Mesothelial cell of epicardium (in vitro differentiated cells): ENCODE measurements around the gene REX1BD. TPM values are rescaled to one million over a fixed set of nuclear protein-coding genes. Genes with fewer than 3 reads are reported as not detected.

Experiments
- DNase-seq, 2 experiments: peaks; one replicate each; pipeline ENCODE4 v3.0.0; 2021; ENCODE audit warnings: low spot score in 2 of 2; ENCODE audit not compliant: unreplicated experiment in 2 of 2
- H3K27ac Mint-ChIP-seq: 2 replicates; pipeline ENCODE4 v1.8.0; 2021; ENCODE audit warnings: mixed read lengths
- H3K27me3 Mint-ChIP-seq: 2 replicates; pipeline ENCODE4 v1.8.0; 2021; ENCODE audit warnings: low read depth, mixed read lengths
- H3K36me3 Mint-ChIP-seq: 2 replicates; pipeline ENCODE4 v1.8.0; 2021; ENCODE audit warnings: mixed read lengths
- H3K4me1 Mint-ChIP-seq: 2 replicates; pipeline ENCODE4 v1.8.0; 2021; ENCODE audit warnings: mixed read lengths
- H3K4me3 Mint-ChIP-seq: 2 replicates; pipeline ENCODE4 v1.8.0; 2021; ENCODE audit warnings: mild to moderate bottlenecking, moderate library complexity, mixed read lengths
- H3K9me3 Mint-ChIP-seq: 2 replicates; pipeline ENCODE4 v1.8.0; 2021; ENCODE audit warnings: mixed read lengths
- total RNA-seq: library from RNA; stranded (reverse); gene quantifications from 3 replicates; pipeline ENCODE4 v1.2.1, GENCODE V29; 2021
- TF ChIP-seq, protein P1 (sequence below): fragments of 200-600 bp; sonication (generic); IDR thresholded peaks from one replicate; pipeline ENCODE4 v1.5.0; 2021; ENCODE audit warnings: antibody characterized with exemption; ENCODE audit not compliant: unreplicated experiment

REX1BD gene
- total RNA-seq, 1 donor from 2014 or later = 58.8 TPM

DNA sequence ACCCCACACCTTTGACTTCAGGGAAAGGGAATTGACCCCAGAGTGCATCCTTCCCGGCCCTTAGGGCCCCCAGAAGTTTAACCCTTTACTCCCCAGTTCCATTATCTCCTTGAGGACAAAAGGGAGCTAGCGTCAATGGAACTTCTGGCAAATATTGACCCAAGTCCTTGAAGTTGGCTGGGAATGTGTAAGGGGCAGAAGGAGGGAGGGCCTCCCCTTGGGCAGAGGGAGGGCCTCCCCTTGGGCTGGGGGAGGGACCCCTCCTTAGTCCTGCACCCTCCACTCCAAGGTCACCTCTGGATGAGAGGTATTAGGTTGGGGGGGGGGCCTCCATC, 21.1 kb downstream of the REX1BD start:
- Mint-ChIP-seq H3K9me3 (no peaks in the 10 kb centered on the region), H3K27me3 (peaks cover 84% of the 10 kb centered on the region), H3K4me1 (peaks cover 32% of the 10 kb centered on the region), H3K36me3 (no peaks in the 10 kb centered on the region), H3K4me3 (no peak overlapping the region), H3K27ac (no peak overlapping the region)
- no peak for DNase-seq
- TF ChIP-seq, protein P1, sequence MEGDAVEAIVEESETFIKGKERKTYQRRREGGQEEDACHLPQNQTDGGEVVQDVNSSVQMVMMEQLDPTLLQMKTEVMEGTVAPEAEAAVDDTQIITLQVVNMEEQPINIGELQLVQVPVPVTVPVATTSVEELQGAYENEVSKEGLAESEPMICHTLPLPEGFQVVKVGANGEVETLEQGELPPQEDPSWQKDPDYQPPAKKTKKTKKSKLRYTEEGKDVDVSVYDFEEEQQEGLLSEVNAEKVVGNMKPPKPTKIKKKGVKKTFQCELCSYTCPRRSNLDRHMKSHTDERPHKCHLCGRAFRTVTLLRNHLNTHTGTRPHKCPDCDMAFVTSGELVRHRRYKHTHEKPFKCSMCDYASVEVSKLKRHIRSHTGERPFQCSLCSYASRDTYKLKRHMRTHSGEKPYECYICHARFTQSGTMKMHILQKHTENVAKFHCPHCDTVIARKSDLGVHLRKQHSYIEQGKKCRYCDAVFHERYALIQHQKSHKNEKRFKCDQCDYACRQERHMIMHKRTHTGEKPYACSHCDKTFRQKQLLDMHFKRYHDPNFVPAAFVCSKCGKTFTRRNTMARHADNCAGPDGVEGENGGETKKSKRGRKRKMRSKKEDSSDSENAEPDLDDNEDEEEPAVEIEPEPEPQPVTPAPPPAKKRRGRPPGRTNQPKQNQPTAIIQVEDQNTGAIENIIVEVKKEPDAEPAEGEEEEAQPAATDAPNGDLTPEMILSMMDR = no peak

DNA sequence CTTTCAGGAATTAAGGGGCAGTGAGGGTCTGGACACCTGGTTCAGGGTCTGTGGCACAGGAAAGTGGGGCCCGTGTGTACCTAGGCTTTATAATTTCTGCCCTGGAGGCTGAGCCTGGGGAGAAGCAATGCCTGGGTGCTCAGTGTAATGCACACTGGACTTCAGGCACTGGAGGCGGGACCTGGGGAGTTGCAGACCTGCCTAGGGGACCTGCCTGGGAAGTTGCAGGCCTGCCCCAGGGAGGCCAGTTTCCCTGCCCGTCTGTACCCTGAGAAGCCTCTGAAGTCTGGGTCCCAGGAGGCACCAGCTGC, 21.6 kb downstream of the REX1BD start:
- no peak for DNase-seq
- no peak overlapping the region for H3K27ac Mint-ChIP-seq

DNA sequence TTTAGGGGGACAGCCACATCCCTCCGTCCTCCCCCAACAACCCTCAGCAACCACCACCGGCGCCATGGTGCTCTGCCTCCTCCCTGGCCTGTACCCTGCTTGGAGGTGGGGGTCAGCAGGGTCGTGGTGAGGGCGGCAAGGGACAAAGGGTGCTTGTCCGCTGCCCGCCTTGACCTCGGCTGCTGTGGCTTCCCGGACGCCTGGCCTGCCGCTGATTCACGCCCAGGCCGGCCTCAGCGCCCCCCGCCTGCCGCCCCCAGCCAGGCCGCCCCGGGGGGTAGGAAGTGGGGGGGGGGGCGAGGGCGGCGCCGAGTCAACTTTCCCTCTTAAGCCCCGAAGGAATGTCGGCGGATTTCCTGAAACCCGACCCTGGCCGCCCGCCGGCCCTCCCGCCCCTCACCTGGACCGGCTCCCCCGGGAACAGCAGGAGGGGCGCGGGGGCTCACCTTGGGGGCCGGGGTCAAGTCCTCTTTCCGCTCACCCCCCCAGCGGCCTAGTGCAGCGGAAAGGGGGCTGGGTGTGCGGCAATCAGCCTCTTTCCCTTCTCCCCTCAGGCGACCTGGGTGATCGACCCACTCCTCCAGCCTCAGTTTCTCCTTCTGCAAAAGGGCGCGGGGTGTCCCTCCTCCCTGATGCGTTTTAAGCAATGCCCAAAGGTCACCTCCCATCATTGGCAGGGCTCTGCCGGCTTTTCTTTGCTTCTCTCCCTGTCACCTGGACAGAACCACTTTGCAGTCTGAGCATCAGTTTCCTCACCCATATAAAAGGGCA, 22.1 kb downstream of the REX1BD start:
- Mint-ChIP-seq H3K27me3 (peaks cover 84% of the 10 kb centered on the region), H3K36me3 (no peaks in the 10 kb centered on the region), H3K4me3 (peak overlapping the region; percentile 57), H3K4me1 (peaks cover 29% of the 10 kb centered on the region), H3K27ac (no peak overlapping the region), H3K9me3 (no peaks in the 10 kb centered on the region)
- TF ChIP-seq, protein P1 = no peak
- DNase-seq = no peak

More for the DNA sequence above, 21.6 kb downstream of the REX1BD start:
- TF ChIP-seq, protein P1 = no peak
- H3K9me3 Mint-ChIP-seq = no peaks in the 10 kb centered on the region
- no peak overlapping the region for H3K4me3 Mint-ChIP-seq
- H3K36me3 Mint-ChIP-seq = no peaks in the 10 kb centered on the region
- H3K4me1 Mint-ChIP-seq = peaks cover 32% of the 10 kb centered on the region
- H3K27me3 Mint-ChIP-seq = peaks cover 84% of the 10 kb centered on the region

DNA sequence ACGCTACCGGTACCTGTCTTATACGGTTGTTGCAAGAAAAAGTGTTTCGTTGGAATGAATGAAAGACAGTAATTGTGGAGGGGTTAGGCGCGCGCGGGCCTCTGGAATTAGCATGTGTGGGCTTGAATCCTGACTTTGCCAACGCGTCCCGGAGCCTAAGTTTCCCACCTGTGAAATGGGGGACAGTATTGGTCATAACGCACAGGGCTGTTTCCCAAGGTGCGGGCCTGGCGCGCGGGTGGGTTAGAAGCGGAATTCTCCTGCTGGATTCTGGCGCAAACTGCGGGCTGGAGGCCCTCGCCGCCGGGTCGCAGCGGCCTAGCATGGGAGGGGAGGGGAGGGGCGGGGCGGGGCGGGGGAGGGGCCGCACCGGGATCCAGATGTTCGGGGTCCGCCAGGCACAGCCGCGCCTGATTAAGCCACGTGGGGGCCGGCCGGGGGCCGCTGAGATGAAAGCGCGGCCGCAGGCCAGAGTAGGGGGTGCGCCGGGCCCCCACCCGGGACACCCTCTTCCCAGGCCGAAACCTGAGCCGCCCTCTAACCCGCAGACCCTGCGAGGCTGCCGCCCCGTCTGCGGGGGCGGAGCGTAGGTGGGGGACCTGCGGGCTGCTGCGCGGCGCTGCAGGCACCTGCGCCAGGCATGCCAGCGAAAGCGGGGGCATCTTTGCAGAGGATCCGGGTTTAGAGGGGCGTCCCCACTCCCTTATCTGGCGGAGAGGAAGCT, 22.9 kb downstream of the REX1BD start:
- H3K27me3 Mint-ChIP-seq = peaks cover 90% of the 10 kb centered on the region
- H3K9me3 Mint-ChIP-seq = no peaks in the 10 kb centered on the region
- TF ChIP-seq, protein P1 = no peak
- H3K4me1 Mint-ChIP-seq = peaks cover 29% of the 10 kb centered on the region
- no peaks in the 10 kb centered on the region for H3K36me3 Mint-ChIP-seq
- H3K27ac Mint-ChIP-seq = no peak overlapping the region
- DNase-seq = no peak
- peak overlapping the region; percentile 65 for H3K4me3 Mint-ChIP-seq

- Mint-ChIP-seq H3K9me3 (peaks cover under 1% of the 10 kb centered on the region), H3K27me3 (peaks cover 88% of the 10 kb centered on the region), H3K4me1 (peaks cover 26% of the 10 kb centered on the region), H3K4me3 (peak overlapping the region; percentile 65), H3K36me3 (no peaks in the 10 kb centered on the region), H3K27ac (no peak overlapping the region)
- no peak for DNase-seq
- TF ChIP-seq, protein P1 = no peak
These were observed 23.6 kb downstream of the REX1BD start for GRCh38 chr19:18612051-18612771.
